Heart left ventricle (tissue), 16 donors: Measurements from ENCODE around the gene FUT8. TPM values are rescaled to one million over a fixed set of nuclear protein-coding genes. Genes with fewer than 3 reads are reported as not detected.

Experiments used
- ATAC-seq, 4 donors: fragments of 200-7000 bp; cut with Tn5 transposase; one replicate each; pipeline ENCODE4 v1.9.1; 2020 to 2022; ENCODE audit warnings: moderate library complexity in 4 of 4, mild to moderate bottlenecking in 3 of 4, moderate number of reproducible peaks in 1 of 4
- DNase-seq, 5 donors: peaks; one replicate each; pipeline ENCODE4 v3.0.0-alpha.2; 2020
- H3K27ac ChIP-seq, 12 donors: fragments of 200-600 bp; sonication (generic) in 4 of 12; one replicate each; pipeline versions ENCODE4 v1.5.0 to v1.8.0; 2016 to 2022; ENCODE audit warnings: mild to moderate bottlenecking in 2 of 12
- H3K27me3 ChIP-seq, 9 donors: fragments of 200-600 bp; sonication (generic) in 2 of 9; one replicate each; pipeline versions ENCODE4 v1.5.1 to v1.8.0; 2016 to 2022; ENCODE audit warnings: mild to moderate bottlenecking in 3 of 9
- H3K36me3 ChIP-seq, 9 donors: fragments of 200-600 bp; sonication (generic) in 2 of 9; one replicate each; pipeline versions ENCODE4 v1.5.0 to v1.8.0; 2018 to 2022; ENCODE audit warnings: mild to moderate bottlenecking in 2 of 9
- H3K4me1 ChIP-seq, 12 donors: fragments of 200-600 bp; sonication (generic) in 4 of 12; one replicate each; pipeline versions ENCODE4 v1.5.0 to v1.8.0; 2016 to 2022; ENCODE audit warnings: mild to moderate bottlenecking in 3 of 12
- H3K4me3 ChIP-seq, 12 donors: fragments of 200-600 bp; sonication (generic) in 4 of 12; one replicate each; pipeline versions ENCODE4 v1.5.0 to v1.8.0; 2017 to 2022; ENCODE audit warnings: mild to moderate bottlenecking in 9 of 12, moderate library complexity in 4 of 12
- H3K9me3 ChIP-seq, 12 donors: fragments of 200-600 bp; sonication (generic) in 4 of 12; one replicate each; pipeline versions ENCODE4 v1.5.0 to v1.8.0; 2016 to 2022; ENCODE audit warnings: mild to moderate bottlenecking in 1 of 12
- POLR2A ChIP-seq, 2 donors: fragments of 450-650 bp; IDR thresholded peaks; one replicate each; pipeline ENCODE4 v1.6.1; 2017; ENCODE audit warnings: antibody characterized with exemption in 2 of 2, mild to moderate bottlenecking in 2 of 2, moderate library complexity in 2 of 2
- WGBS, 4 donors: extraction: QIAGEN DNeasy Blood & Tissue Kit in 2 of 4; methylation state at CpG; one replicate each; pipeline versions ENCODE4 v1.1.5 to v1.1.7; 2013 to 2018; 5-methylcytosine and 5-hydroxymethylcytosine counted together
- intact Hi-C, 10 donors: fragments of 100-400 bp; cut with DNase I; formaldehyde crosslinking; loops; one replicate each; pipeline versions ENCODE4 v1.11.1 to v1.14.2; 2022
- polyA plus RNA-seq, 2 donors: library from polyadenylated mRNA; stranded (reverse); fragments of 200-250 nt; gene quantifications; one replicate each; pipeline ENCODE4 v1.2.3, GENCODE V29; 2013
- total RNA-seq, 9 donors: library from RNA; depleted of rRNA in 2 of 9; stranded (reverse); fragments of >200 nt in 2 of 9; fragmentation: NEBNext Ultra II Directional in 3 of 9; extraction: Animal tissue kit (Norgen Biotek cat#: 25700) in 3 of 9; gene quantifications; one replicate each; pipeline versions ENCODE4 v1.1.0 to v1.2.4, GENCODE V29; 2016 to 2023
- TF ChIP-seq, protein P1 (sequence below), 12 donors: fragments of 200-600 bp; sonication (generic) in 4 of 12; IDR thresholded peaks; one replicate each; pipeline versions ENCODE4 v1.5.0 to v1.8.0; 2018 to 2022; ENCODE audit warnings: antibody characterized with exemption in 12 of 12, mild to moderate bottlenecking in 5 of 12
- donor health status: ischemic (EF 13 %, LVEDD 7.1; RV severe dilation, severe dysfunction).
- donor health status: healthy with polysubstance abuse.
- donor health status: DM: no; HTN: yes; CAD: no.
- donor health status: DM: no; HTN: no; CAD: no.
- donor health status: ischemic (EF 25% LVEDD 6.9; RV normal size, moderate dysfunction).
- donor health status: ischemic (EF 25% LVEDD 5.7; RV mildly dilated, moderate dysfunction).
- donor health status: healthy.
- donor health status: DM: yes; HTN: yes; CAD: no.
- donor health status: ischemic (EF 35%, LVEDD 5.7; RV mildly dilated, moderate dysfunction).
- donor health status: nonischemic (EF 11% LVEDD 7.7; RV severe dilation, severe dysfunction).
- donor health status: DM: yes; HTN: yes; CAD: no.
- donor health status: PGD.
- donor health status: ischemic (EF 29% LVEDD 5.4; RV normal size, mild dysfunction).
- donor health status: nonischemic (EF 23%, LVEDD 6.1; RV moderate dilation, normal function).

Gene FUT8
- total and polyA plus RNA-seq, 11 donors, result 2.8 to 17.3 (median 11.2) TPM

DNA sequence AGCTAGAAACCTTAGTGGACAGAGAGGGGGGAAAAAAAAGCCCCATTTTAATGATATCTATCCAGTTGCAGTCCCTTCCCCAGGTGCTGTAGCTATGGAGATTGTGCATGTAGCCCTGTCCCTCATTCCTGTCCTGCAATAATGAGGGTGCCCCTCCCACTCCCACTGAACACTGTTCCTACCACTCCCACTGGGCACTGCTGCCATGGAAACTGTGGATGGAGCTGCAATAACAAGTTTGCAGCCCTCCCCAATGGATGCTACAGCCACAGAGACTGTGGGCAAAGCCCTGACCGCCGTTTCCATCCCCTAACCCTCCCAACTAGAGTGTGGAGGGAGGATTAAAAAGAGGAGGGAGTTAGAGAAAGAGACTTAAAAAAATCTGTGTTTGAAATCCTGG, 238.3 kb downstream of the FUT8 start:
- Histone ChIP-seq H3K4me1 (no peaks in the 10 kb centered on the region), H3K4me3 (no peak overlapping the region), H3K27me3 (no peaks in the 10 kb centered on the region), H3K36me3 (no peaks in the 10 kb centered on the region), H3K27ac (no peak overlapping the region), H3K9me3 (peaks cover 0 to 6% (median 0%) of the 10 kb centered on the region in 12 donors)
- DNase-seq, result no peak
- 87 to 96% (median 90%) methylated on average over 2 of the region's 2 CpGs for WGBS, 4 donors
- ATAC-seq, result no peak
- intact Hi-C loops, result no loop called here
- TF ChIP-seq, protein P1, sequence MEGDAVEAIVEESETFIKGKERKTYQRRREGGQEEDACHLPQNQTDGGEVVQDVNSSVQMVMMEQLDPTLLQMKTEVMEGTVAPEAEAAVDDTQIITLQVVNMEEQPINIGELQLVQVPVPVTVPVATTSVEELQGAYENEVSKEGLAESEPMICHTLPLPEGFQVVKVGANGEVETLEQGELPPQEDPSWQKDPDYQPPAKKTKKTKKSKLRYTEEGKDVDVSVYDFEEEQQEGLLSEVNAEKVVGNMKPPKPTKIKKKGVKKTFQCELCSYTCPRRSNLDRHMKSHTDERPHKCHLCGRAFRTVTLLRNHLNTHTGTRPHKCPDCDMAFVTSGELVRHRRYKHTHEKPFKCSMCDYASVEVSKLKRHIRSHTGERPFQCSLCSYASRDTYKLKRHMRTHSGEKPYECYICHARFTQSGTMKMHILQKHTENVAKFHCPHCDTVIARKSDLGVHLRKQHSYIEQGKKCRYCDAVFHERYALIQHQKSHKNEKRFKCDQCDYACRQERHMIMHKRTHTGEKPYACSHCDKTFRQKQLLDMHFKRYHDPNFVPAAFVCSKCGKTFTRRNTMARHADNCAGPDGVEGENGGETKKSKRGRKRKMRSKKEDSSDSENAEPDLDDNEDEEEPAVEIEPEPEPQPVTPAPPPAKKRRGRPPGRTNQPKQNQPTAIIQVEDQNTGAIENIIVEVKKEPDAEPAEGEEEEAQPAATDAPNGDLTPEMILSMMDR (IDR thresholded peaks at IDR 0.05), result no peak
- no peak for TF ChIP-seq POLR2A (IDR thresholded peaks at IDR 0.05)

DNA sequence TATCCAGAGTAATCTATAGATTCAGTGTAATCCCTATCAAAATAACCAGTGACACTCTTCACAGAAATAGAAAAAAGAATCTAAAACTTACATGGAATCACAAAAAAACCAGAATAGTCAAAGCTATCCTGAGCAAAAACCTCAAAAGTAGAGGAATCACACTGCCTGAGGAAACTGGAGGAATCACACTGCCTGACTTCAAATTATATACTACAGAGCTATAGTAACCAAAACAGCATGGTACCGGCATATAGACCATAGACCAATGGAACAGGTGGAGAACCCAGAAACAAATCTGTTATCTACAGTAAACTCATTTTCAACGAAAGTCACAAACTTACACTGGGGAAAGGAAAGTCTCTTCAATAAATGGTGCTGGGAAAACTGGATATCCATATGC, 244.0 kb downstream of the FUT8 start:
- no peaks in the 10 kb centered on the region for H3K4me1 ChIP-seq
- TF ChIP-seq POLR2A (IDR thresholded peaks at IDR 0.05), result no peak
- TF ChIP-seq, protein P1 (IDR thresholded peaks at IDR 0.05), result no peak
- no peak overlapping the region for H3K4me3 ChIP-seq
- no peaks in the 10 kb centered on the region for H3K36me3 ChIP-seq
- intact Hi-C loops, result no loop called here
- DNase-seq (no peak), ATAC-seq (no peak)
- no peaks in the 10 kb centered on the region for H3K27me3 ChIP-seq
- WGBS, 4 donors, result 89 to 98% (median 96%) methylated on average over 2 of the region's 2 CpGs
- H3K27ac ChIP-seq, result no peak overlapping the region
- peaks cover 0 to 18% (median 0%) of the 10 kb centered on the region in 12 donors for H3K9me3 ChIP-seq

DNA sequence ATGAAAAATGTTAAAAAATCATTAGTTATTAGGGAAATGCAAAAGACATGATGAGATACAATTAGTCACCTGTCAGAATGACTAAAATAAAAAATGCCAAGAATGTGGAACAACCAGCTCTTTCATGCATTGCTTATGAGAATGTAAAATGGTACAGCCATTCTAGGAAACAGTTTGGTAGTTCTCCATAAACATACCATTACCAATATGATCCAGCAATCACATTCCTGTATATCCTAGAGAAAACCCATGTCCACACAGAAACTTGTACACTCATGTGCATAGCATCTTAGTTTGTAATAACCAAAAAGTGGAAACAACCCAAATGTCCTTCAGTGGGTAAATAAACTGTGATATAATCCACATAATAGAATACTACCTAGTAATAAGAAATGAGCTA, 245.7 kb downstream of the FUT8 start:
- no peak overlapping the region for H3K4me3 ChIP-seq
- ATAC-seq (no peak), DNase-seq (no peak)
- no peak overlapping the region for H3K27ac ChIP-seq
- peaks cover 0 to 18% (median 0%) of the 10 kb centered on the region in 12 donors for H3K9me3 ChIP-seq
- TF ChIP-seq POLR2A (IDR thresholded peaks at IDR 0.05), result no peak
- TF ChIP-seq, protein P1 (IDR thresholded peaks at IDR 0.05), result no peak
- no peaks in the 10 kb centered on the region for H3K4me1 ChIP-seq
- H3K36me3 ChIP-seq, result no peaks in the 10 kb centered on the region
- H3K27me3 ChIP-seq, result no peaks in the 10 kb centered on the region
- intact Hi-C loops, result no loop called here

DNA sequence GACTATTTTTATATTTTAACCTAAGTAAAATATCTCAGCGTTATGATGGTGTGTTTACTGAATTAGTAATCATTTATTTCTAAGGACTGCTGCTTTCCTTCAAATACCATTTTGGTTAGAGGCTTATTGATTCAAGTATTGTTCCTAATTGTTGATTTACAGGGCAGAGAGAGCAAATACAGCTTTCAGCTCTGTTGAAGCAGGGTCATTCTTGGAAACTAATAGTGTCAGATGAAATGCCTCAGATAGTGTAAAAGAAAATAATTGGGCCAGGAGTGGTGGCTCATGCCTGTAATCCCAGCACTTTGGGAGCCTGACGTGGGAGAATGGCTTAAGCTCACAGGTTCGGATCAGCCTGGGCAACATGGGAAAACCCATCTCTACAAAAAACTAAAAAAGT, 249.3 kb downstream of the FUT8 start:
- TF ChIP-seq, protein P1 (IDR thresholded peaks at IDR 0.05), result no peak
- TF ChIP-seq POLR2A (IDR thresholded peaks at IDR 0.05), result no peak
- no peaks in the 10 kb centered on the region for H3K36me3 ChIP-seq
- ATAC-seq, result no peak
- DNase-seq, result no peak
- H3K27ac ChIP-seq, result no peak overlapping the region
- 94 to 97% (median 95%) methylated on average over 3 of the region's 3 CpGs for WGBS, 4 donors
- peaks cover 0 to 2% (median 0%) of the 10 kb centered on the region in 12 donors for H3K9me3 ChIP-seq
- no peaks in the 10 kb centered on the region for H3K27me3 ChIP-seq
- H3K4me3 ChIP-seq, result no peak overlapping the region
- H3K4me1 ChIP-seq, result no peaks in the 10 kb centered on the region
- intact Hi-C loops, result no loop called here
